Transverse colon (tissue), 4 donors: Measurements from ENCODE around the gene RAB3GAP2.

ENCODE experiments used
- CTCF ChIP-seq, 5 experiments: fragments of 200-600 bp in 3 of 5; fragments of 450-650 bp in 2 of 5; sonication (generic) in 3 of 5; IDR thresholded peaks; 1 replicate in 2 of 5; 2 replicates in 3 of 5; pipeline ENCODE4 v1.5.1; 2016 to 2017; ENCODE audit warnings: antibody characterized with exemption in 5 of 5, inconsistent platforms in 3 of 5, mild to moderate bottlenecking in 2 of 5, moderate library complexity in 1 of 5
- EP300 ChIP-seq: sonication (generic); formaldehyde crosslinking; IDR thresholded peaks from one replicate; pipeline ENCODE4 v1.6.1; 2017; ENCODE audit warnings: antibody characterized with exemption, low read depth
- POLR2AphosphoS5 ChIP-seq, 3 donors: sonication (generic); formaldehyde crosslinking; IDR thresholded peaks; one replicate each; pipeline ENCODE4 v1.6.1; 2016; ENCODE audit warnings: antibody characterized with exemption in 3 of 3

GRCh38 chr1:220294846-220295301 lies 22.6 kb upstream of the RAB3GAP2 start:
- TF ChIP-seq POLR2AphosphoS5 (IDR thresholded peaks at IDR 0.05) = no peak
- TF ChIP-seq CTCF (IDR thresholded peaks at IDR 0.05) = no peak
- no peak for TF ChIP-seq EP300
